NK-92 treated with Interleukin-12 subunit alpha and Interleukin-12 subunit beta, amount 100 ng/mL, for 24 hours (cell line): ENCODE results near the gene SYNDIG1.

Experiments used
- DNase-seq: peaks from one replicate; lab custom pipeline; 2025; lab: John Stamatoyannopoulos, UW

Gene SYNDIG1

DNA sequence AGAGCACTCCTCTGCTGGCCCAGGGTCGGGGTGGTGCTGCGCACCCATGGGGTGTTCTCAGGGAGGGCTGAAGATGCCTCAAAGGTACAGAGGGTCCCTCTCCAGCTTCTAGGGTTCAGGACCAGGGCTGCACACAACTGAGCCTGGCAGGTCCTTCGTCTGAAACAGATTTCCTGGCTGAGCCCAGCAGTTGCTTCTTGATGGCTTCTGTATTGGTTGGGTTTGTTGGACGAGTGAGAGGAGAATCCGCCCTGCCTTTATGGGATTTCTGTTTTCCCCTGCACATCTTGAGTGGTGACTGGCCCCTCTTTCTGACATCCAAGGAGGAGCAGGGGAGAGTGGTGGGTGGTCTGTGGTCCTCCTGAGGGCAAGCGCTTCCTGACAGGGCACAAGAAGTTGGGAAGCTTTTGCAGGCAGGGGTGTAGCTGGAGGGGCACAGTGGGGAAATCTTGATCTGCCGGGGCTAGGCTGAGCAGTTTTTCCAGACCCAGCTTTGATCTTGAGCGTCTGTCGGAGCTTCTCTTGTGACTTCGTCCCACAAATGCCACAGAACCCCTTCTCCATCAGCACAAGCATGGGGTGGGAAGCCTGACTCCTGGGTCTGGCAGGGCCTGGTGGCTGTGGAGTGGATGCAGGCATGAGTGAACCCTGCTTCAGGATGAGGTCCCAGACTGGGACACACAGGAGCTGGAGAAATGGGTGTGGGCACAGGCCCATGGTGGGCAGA lies 116.5 kb downstream of the SYNDIG1 start:
- DNase-seq: no peak

DNA sequence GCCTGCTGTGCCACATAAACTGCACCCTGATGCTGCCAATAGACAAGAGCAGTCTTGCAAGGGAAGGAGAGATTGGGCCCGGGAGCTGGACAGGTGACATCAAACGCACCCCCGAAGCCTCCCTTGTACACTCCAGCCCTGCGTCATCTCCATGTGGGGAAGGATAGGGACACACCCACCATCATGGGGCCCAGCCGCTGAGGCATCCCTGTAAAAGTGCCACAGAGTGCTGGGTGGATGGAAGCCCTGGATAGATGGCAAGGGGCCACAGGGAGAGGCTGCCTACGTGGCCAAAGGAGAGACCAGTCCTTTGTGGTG lies 117.1 kb downstream of the SYNDIG1 start:
- DNase-seq: no peak

DNA sequence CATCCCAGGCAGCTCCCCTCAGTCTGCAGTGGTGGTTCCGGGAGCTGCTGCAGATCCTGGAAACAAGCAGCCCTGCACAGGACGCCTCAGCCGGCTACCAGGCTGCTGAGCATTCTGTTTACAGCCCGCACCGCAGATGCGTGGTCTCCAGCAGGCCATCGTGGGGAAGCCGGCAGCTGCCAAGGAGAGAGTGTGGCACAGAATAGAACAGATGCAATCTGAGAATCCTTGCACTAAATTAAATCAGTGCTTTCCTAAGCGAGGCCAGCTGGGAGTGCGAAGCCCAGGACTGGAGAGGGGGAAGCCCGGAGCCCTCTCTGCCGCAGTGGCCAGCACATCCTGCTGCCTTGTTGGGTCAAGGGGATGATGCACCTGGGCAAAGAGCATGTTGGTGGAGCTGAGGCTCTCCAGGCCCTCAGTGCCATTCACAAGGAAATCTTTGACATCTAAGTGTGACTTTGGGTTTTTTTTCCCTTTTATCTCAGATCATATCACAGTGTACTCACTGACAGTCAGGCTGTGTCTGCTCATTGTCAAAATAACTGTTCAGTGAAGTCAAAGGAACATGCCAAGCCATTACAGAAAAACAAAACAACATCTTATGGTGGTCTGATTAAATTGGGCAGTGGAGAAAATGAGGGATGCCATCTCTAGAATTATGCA lies 118.1 kb downstream of the SYNDIG1 start:
- DNase-seq: no peak

DNA sequence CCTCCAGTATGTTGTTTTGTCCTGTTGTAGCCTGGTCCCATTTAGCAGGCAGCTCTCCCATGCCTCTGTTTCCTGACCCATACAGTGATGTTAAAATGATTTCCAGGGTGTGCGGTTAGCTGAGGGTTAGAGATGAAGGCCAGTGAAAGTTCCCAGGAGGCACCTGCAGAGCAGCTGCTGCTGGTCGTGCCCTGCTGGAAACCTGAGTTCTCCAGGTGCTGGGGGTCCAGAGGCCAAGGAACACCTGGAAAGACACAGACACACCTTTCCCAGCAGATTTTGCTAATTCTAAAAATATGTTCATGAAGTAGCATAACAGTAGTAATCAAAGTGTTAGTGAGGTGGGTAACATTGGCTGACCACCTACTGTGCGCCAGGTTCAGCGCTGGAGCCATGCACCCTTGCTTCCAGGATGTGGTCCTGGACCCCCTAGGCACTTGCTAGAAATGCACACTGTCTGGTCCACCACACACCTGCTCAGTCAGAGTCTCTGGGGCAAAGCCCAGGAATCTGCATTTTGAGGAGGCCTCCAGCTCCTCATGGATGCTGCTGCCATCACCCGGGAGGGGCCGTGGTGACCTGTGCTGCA lies 118.7 kb downstream of the SYNDIG1 start:
- no peak for DNase-seq

DNA sequence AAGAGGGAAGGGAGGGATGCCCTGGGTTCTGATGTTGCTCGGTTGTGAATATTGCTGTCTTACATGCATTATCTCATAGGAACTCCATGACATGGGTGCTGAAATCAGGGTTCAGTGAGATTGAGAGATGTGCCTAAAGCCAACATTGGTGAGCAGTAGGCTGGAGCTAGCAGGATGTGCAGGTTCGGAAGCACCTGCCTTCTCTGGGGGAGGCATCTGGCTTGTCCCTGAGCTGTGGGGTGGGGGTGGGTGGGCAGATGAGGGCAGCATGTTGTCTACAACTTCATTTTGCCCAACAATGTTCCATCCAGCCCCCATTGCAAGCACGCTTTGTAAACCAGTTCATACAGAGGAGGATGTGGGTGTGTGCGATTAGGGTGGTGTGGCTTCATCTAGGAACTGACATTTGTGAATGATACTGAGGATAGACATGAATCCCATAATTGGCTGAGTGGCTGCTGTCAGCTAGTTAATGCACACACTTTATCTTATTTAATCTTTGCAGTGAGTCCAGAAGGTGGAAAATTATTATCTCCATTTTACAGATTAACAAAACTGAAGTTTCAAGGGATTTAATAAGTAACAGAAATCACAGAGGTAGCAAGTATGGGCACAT lies 119.4 kb downstream of the SYNDIG1 start:
- no peak for DNase-seq

DNA sequence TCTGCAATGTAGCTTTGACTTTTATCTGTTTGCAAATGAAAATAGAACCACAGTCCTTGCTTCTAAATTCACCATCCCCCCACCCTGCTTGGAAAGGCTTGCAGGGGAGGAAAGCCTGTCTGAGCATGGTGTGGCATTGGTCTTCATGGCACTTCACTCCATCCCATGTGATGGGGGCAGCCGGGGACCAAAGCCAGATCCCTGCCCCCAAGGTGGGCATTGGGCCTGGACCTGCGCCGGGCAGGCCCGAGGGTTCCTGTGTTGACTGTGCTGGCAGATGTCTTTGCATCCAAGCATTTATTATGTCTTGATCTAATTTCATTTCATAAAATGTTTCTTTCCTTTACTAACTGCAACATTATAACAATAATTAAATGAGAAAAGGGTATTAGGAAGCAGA lies 120.0 kb downstream of the SYNDIG1 start:
- DNase-seq: no peak

DNA sequence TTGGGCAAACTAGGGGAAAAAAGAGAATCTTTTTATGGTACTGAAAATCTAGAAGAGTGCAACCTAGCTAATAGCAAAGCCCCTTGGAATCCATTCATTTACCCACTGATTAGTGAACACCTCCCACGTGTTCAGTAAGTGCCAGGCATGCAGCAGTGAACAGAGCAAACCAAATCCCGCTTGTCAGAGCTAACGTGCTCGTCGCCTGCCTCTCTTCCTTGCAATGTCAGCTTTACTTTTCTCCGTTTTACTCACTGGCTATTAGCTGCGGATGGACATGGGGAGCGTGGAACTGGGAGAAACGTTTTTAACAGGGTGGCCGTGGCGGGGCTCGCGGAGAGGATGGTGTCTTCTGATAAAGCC lies 120.4 kb downstream of the SYNDIG1 start:
- DNase-seq: no peak

DNA sequence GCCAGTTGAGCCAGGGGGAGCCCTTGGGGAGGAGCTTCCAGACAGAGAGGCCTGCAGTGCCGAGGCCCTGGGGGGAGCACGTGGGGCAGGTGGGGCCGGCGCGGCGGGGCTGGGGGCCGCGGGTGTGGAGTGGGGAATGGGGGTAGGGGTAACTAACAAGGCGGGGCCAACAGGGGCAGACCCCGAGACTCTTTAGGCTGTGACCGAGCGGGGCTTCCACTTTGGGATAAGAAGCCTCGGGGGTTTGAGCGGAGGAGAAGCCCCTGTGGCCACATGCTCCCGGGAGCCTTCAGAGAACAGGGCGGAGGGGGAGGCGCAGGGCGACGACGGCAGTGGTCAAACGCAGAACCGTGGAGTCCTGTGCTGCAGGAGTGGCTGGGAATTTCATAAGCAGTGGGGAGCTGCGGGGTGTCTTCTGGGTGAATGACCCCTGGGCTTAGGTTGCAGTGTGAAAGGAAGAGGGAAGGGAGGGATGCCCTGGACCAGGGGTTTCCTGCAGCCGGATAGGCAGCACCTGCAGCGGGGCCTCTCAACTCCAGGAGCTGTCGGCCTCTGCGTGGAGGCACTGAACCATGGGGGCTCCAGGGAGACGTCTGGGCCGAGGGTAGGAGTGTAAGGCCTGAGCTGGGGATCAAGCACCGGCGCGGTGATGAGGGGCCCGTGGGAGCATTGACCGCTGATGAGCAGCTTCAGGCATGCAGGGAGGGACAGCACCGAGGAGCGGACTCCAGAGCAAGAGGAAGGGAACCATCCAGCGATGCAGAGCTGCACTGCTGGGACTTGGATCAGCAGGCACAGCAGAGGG lies 121.0 kb downstream of the SYNDIG1 start:
- DNase-seq: no peak

DNA sequence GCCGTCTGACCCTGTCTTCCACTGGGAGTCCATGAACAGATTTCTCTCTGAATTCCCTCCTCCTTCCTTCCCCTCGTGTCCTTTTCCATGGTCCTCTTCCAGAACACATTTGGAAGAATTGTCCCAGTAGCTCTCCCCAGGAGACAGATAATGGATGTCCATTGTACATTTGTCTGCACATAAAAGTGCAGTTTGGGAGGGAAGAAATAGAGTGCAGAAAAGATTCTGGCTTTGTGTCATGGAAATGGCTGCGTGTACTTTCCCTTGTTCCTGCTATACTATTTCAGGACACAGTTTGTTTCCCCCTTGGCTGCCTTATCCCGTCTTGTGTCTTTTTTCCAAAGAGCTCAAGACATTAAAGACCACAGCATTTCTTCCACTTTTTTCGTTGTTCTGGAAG lies 127.6 kb downstream of the SYNDIG1 start:
- no peak for DNase-seq

DNA sequence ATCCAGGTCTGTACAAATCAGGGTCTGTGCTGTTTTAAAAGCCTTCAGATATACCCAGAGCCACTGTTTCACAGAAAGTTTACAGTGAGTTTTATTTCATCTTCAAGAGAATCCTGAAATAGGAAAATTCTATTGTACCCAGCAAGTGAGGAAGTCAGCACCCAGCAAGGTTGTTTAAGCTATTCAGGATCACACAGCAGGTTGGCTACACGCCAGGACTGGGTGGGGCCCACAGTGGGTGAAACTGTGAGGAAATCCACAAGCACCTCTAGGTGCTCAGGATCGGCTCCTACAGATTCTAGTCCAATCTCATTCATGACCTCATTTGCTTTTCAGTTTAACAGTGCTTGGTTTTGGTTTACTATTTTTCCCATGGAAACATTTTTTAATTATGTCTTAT lies 128.9 kb downstream of the SYNDIG1 start:
- no peak for DNase-seq

DNA sequence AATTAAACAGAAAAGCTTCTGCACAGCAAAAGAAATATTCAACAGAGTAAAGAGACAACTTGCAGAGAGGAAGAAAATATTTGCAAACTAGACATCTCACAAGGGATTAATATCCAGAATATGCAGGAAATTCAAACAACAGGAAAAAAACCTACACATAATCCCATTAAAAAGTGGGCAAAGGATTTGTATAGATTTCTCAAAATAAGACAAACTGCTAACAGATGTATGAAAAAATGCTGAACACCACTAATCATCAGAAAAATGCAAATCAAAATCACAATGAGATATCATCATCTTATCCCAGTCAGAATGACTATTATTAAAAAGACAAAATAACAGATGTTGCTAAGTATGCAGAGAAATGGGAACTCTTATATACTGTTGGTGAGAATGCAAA lies 129.6 kb downstream of the SYNDIG1 start:
- DNase-seq: no peak

DNA sequence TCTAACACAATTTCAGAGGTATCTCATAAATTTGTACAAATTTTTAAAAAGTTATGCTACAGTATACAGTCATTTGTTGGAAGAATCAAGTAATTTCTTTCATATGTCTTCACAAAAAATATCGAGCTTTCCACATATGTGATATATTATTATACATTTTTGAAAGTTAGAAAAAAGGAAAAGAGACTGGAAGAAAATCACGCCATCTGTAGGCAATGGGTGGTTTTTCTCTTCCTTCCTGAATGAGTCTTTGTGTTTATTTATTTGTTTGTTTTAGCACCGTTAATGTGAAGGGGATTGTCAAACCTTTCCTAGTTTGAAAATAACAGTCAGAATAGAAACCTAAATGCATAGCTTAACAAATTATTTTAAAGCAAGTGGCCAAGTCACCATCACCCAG lies 130.6 kb downstream of the SYNDIG1 start:
- no peak for DNase-seq

DNA sequence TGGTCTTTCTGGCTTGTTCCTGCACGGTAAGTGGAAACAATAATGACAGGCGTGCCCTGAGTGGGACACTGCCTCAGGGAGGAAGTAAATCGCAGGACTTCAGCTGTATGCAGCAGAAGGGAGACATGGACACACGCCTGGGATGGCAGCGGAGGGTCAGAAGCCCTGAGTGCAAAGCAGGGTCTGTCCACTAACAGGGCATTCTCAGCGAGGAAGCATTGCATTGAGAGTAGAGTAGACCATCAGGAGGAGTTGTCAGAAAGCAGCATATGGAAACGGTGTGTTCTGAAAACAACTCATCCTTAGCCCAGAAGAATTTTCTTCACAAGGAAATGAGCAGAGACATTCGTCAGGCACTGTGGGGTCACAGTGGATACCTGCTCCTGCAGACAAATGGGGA lies 134.0 kb downstream of the SYNDIG1 start:
- no peak for DNase-seq

DNA sequence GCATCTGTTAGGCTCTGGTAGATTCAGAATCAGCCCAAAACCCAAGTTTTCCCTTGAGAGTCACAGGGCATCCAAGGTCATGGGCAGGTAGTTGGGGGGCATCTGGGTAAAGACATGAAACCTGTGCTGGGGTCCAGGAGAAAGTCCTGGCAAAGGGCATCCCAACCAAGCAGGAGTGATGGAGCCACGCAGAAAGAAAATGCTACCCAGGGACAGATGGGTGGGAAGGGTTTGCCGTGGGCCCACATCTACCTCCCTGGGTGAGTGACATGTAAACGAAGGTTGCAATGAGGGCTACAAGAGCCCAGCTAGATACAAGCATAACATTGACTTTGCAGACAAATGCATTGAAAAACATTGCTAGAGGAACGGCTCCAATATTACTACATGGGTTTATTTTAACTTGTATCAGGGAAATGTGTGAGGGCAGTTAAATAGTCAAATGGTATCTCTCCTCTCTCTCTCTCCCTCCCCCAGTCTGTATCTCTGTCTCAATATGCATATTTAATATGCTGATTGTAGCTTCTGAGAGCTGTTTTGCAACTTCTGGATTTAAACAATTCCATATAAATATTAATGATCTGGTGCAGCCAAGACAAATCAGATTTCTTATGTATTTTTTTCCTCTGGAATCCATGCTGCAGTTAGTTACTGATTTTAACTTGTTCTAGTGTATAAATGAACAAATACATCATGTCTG lies 135.7 kb downstream of the SYNDIG1 start:
- DNase-seq: no peak

DNA sequence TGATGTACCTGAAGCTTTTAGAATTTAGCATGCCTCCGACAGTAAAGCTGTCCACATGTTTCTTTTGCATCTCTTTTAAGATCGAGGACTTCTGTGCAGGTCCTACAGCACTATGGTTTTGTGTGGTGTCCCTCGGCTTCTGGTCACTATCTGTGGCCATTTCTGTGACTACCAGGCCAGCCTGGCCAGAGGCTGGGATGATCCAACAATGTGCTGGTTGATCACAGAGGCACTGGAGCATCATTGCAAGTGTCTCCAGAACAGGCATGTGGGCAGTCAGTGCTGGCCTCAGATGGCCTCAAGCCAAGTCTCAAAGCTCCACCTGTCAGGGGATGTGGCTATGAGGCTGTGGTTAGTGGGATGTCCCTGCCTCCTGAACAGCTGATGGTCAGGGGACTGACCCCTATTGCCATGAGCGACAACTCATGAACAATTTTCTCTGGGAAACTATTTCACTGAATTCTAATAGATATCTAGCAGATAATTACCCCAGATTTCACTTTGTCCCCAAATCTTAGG lies 136.6 kb downstream of the SYNDIG1 start:
- no peak for DNase-seq

DNA sequence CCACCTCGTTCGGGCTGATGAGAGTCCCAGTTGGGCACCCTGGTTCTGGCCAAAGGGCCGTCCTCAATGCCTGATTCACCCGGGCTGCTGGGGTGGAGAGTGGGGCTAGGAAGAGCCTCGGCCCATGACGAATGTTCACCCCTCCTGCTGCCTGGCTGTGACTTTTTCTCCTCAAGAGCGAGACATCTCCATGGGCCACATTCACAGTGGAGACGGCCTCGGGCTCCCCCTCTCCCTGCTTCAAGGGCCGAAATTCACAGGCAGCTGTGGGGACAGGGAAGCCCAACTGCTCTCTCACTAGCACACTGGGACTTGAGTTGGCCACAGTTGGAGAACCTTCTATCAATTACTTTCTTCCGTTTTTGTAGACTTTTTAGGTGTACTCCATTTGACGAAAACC lies 138.0 kb downstream of the SYNDIG1 start:
- no peak for DNase-seq

DNA sequence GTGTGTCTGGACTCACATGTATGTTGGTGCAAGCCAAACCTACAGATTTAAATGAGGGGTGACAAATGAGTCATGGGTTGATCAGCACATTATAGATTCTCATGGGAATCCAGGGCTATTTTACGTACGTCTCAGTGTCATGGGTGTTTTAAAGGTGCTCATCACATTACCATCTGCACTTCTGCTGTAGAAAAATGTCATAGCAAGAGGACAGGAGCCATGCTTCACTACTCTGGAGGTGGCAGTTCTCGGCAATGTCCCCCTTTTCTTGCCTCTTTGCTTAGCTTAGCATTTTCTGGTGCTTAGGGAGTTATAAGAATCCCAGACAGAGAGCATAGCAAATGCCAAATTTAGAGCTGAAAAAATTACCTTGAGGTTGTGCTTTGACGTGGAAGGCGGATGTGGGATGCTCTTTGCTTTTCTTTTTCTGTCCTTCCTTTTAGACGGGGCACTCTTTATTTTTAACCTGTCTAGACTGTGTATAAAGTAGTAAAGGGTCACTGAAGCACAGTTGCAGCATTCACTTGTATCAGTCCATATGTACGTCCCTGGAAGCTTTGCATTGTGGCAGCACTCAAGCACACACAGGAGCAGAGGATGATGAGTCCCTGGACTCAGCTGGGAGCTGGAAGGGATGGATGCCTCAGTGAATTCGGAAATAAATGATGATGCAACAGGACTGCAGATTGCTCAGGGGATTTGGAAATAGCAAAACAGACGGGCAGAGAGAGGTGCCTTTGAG lies 139.7 kb downstream of the SYNDIG1 start:
- DNase-seq: no peak

DNA sequence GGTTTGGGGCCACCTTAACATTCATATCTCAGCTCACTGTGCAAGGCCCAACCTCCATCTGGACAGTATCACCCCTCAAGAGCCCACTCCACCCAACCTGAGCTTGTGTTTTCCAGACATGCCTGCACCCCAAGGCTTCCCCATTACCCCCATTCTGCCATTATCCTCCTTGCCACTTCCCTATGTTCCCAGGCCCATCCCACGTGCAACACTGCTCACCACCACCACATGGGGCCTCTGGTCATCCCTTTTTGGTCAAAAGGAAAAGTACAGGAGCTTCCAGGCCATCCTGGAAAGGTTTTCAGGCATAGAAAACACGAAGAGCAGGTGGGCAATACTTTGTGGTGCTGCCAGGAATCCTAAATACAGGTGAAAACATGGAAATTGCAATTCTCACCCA lies 140.3 kb downstream of the SYNDIG1 start:
- no peak for DNase-seq

DNA sequence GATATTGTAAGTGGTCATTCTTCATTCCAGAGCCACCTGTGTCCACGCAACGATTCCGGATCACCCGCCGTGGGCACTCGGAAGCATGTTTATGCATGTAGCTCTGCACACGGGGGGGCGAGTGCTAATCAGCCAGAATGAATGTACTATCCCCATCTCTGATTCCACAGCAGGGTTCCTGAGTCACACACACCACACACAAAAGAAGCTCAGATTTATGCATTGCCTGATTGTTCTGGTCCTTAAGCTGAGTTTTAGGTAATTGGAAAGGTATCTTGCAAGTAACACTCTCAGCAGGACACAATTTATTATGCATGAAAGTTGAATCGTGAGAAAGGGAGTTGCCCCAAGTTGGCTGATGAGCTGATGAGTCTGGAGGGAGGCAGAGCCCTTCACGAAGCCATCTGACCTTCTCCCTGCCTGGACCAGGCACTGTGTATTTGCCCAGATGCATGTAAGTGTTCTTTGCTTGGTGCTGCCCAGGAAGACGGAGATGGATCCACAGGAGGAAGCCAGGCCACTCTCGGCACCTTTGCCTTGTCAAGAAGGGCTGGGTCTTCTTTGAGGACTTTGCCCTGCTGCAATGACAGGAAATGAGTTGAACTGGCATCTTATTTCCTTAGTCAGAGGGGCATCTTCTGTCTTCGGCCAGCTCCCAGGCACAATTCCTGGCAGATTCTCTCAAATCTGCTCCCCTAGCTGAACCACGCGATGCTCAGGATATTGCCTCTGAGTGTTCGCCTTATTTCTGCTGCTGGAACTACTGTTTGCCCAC lies 141.1 kb downstream of the SYNDIG1 start:
- no peak for DNase-seq
